ENCODE data around the gene MAML2.

MAML2 gene

GRCh38 chr11:96211436-96211835 lies 131.6 kb downstream of the MAML2 start:
- no peak for DNase-seq (ENCODE audit: low read depth)

DNA sequence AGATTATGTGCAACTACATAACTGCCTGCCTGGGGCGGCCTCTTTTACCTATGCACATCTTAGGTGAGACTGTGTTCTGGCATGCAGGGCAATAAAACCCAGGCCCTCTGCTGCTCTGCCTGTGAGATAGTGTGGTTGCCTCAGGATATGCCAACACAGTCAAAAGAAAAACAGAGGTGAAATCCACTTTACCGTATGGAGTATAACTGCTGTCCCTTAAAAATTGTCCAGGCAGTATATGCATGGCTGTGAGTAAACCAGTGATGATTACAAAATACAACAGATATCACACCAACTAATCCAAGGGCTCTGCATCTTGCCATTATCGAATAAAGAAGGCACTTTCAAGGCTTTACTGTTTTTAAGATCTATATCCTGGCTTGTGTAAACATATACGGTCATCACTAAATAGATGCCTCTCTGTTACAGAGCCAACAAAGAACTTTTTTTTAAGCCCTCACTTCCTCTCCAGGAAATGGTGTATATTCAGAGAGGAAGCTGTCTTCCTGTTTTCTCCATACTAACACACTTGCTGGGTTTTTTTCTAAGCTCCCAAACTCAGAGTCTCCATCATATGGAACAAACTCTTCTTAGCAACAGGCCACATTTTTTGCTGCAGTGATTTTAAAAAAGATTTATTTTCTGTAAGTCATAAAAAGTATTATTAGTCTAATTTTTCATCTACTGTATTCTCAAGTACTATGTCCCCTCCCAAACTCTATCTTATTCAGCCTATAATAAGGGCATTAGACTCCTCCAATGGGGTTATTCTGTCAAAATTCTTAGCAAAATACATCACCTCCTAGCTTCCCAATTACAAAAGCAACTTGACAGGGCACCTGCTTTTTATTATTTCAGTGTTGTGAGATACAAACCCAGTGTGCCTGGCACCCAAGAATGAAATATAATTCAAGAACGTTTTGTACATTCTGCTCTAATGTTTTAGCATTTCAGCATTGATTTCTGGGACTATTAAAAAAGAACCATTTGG lies 135.2 kb downstream of the MAML2 start:
- DNase-seq (ENCODE audit: low read depth), result no peak

GRCh38 chr11:96206955-96207354 lies 136.0 kb downstream of the MAML2 start:
- DNase-seq (ENCODE audit: low read depth), result no peak

- no peak for DNase-seq (ENCODE audit: low read depth)
Observed at GRCh38 chr11:96205460-96205809, 137.6 kb downstream of the MAML2 start.

GRCh38 chr11:96204721-96205459 lies 138.1 kb downstream of the MAML2 start:
- no peak for DNase-seq (ENCODE audit: low read depth)

- no peak for DNase-seq (ENCODE audit: low read depth)
Observed at GRCh38 chr11:96204366-96204659, 138.7 kb downstream of the MAML2 start.

DNA sequence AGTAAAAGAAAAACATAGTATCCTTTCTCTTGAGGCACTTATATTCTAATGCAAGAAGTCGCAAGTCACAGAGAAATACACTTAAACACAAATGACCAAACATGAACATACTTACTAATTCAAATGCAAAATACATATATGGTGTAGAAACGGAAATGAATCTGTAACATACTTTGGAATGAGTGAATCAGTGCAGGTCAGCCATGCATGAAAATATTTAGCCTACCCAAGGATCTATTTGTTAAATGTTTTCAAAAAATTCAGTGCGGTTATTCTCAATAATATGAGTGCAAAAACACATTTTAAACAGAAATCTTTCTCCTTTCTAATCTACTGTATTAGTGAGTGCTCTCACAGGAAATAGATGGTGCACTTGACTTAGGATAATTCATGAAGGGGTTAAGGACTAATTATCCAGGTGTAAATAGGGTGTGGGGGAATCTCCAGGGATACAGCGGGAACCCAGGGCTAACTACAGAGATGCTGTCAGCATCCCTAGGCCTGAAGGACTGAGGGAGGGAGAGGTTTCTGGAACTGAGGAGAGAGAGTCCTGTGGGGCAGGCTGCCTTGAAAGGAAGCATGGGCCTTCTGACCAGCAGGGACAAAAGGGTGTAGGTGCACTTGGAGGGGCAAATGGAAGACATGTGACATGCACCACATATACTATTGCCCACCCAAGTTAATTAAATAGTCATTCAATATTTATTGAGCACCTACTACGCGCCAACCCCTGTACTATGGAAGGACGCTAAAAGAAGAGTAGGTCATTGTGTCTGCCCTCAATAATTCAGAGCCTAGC lies 139.2 kb downstream of the MAML2 start:
- no peak for DNase-seq (ENCODE audit: low read depth)

DNA sequence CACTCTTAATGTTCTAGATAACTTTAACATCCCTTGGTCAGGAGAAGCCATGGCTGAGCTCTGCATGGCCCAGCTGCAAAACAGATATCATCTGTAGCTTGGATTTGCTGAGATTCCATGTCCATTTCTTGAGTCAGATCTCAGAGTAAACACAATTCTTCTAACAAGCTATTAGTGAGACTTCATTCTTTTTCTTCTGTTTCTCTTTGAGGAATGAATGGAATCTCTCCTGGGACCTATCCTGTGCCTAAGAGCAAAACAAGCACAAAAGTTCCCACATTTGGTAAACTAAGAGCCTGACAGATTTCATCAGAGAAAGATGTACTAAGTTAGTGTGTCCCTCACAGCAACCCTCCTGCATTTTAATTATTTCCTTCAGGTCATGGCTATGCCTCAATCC lies 142.8 kb downstream of the MAML2 start:
- DNase-seq (ENCODE audit: low read depth), result no peak

DNA sequence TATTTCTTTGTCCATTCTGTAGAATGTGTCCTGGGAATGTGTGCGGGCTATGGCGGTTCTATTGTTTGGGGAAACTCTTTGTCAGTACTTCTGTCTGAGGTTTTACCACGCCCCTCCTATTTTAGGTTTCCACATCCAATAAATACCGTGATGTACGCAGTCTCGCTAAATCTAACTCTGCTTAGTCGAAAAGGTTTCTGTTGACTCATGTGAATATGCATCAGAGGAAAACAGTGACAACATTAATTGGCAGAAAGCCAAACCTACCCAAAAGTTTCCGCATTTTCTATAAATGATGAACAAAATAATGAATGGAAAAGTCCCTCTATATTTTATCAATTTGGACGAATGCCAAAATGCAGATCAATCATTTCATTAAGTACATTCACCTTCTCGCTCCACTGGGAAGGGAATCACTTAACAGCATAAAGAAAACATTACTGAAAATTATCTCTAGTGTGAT lies 143.4 kb downstream of the MAML2 start:
- DNase-seq (ENCODE audit: low read depth), result no peak

DNA sequence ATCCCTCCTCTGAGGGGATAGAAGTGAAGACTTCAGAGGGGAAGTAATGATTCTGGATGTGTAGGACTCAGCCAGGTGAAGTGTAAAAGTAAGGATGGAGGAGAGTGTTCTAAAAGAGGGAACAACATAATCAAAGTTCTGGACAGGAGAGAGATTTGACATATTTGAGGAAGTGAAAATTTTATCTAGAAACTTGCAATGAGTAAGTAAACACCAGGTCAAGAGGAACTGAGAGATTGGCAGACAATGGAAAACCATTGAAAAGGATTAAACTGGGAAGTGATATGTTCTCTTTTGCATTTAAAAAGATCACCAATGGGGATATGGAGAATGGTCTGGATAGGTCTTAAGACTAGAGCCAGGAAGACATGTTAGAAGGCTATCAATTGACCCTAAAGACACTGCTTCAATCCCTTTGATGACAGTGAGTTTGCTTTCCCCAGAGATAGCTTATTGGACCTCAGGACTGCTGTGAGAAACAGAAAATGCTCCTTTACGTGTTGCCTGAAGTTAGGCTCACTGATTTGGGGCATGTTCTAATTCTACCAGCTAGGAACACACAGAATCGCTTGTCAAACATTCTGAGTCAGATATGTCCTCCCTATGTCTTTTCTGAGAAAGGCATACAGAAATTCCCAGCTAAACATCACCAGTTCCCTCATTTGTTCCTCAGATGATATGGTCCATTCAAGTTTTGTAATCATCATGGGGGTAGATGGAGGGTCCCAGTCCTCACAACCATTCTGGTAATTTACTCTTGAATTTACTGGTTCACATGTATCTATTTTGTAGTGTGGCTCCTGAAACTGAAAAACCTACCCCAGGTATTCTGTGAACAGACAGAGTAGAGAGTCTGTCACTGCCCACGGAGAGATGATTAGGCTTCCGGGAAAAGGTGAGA lies 144.9 kb downstream of the MAML2 start:
- DNase-seq (ENCODE audit: low read depth), result no peak

GRCh38 chr11:96197103-96197502 lies 145.9 kb downstream of the MAML2 start:
- no peak for DNase-seq (ENCODE audit: low read depth)

GRCh38 chr11:96196181-96196662 lies 146.8 kb downstream of the MAML2 start:
- DNase-seq (ENCODE audit: low read depth), result no peak

DNA sequence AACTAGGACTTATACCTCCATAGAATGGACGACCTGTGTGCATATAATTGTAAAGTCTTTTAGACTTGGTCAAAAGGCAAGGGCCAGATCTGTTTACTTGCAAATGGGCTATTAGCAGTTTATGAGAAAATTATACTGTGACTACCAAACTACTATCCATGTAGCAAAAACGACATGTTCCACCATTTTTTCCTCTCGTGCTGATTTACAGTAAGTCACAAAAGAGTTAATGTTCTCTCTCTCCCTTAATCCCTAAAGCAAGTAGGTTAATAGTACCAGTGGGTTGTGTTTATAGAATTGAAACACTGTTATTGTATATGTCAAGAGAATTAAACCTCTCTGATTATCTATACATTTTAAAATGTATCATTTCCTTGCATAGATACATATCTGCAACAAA lies 147.3 kb downstream of the MAML2 start:
- no peak for DNase-seq (ENCODE audit: low read depth)

DNA sequence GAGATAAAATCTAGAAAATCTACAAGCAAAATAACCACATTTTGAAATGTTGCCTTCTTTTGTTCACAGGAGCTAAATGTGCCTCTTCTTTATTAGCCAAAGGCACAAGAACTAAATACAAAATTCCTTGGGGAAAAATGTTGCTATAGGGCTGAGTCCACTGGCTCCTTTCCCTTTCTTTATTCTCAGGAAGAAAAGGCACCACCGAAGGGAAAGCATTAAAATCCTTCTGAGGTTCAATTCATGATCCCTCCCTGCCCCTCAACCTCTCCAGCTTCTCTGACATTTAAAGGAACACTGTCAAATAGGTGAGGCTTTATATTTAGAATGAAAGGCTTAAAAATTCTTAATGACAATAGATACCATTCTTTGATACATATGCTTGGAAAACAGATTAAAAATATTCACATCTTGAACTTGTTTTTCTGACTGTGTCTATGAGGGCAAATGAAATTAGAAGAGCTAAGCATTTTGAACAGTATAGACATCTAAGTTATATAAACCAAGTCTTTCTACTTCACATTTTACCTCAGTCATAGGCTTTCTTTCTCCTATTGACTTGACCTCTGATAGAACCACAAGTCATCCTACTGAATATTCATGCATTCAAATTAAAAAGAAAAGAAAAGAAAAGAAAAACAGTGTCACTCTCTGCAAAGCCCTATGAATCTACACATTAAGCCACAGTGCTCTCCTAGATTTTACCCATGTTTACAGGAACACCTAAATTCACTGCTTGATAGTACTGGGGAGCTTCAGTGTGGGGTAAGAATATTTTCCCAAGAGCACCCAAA lies 148.2 kb downstream of the MAML2 start:
- DNase-seq (ENCODE audit: low read depth), result no peak

DNA sequence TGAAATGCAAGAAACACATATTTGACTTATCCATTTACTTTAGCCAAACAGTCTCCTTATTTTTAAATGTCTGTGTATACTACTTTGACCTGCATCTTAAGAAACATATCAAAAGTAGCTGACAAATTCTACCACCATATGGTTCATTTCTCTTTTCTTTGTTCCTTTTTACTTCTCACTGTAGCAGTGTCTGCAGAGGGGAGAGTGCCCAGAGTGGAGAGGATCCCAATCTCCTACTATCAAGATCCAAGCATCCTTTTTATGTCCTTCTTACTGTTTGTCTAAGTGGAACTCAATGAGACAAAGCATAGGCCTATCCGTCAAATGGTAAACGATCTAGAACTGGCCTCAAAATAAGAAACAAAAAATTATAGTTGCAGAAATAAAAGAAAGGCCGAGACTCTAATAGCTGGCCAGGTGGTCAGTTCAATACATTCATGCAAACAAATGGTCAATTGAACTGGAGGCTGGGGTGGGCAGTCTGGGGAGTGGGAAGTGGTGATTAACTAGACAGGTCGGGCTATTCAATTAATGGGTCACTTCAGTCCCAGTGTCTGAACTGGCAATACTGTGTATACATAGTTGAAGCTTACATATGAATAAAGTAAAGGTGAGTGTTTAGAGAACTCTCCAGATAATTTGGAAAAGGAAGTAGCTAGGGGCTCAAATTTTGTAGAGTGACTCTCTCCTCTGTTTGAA lies 149.1 kb downstream of the MAML2 start:
- no peak for DNase-seq (ENCODE audit: low read depth)

DNA sequence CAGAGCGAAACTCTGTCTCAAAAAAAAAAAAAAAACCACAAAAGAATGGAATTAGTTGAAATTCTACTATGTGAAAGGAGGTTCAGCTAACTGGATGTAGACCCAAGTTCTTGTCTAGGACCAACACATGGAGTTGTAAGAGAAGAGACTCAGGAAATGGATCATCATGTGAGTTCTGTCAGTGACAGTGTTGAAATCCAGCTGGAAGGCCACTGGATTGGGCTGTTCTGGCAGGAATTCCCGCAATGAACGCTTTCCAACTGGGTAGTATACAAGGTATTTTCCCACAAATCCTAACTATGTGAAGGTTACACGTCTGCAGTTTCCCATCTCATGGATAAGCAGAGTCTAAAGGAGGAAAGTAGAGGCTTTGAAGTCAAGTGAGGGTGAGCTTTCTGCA lies 151.2 kb downstream of the MAML2 start:
- no peak for DNase-seq (ENCODE audit: low read depth)

- no peak for DNase-seq (ENCODE audit: low read depth)
Observed at GRCh38 chr11:96189351-96189750, 153.6 kb downstream of the MAML2 start.

GRCh38 chr11:96188243-96189006 lies 154.6 kb downstream of the MAML2 start:
- no peak for DNase-seq (ENCODE audit: low read depth)

DNA sequence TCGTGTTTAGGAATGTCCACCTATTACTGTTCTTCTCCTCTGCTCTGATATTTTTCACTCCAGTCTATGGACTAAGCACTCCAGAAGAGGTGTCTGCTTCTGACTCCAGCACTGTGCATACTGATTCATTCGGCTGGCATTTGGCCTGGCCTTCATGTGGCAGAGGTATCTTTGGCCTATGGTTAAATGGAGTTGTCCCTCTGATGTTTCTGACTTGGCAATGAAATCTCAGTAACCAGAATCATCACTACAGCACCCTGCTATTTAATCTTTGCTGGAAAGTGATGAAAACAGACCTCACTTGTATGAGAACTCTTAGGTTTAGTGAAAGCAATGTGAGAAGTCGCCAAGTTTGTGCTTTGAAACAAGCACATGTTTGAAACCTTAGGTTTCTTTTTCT lies 155.2 kb downstream of the MAML2 start:
- DNase-seq (ENCODE audit: low read depth), result no peak

Measured in stimulated activated CD8-positive, alpha-beta memory T cell treated with anti-CD3 and anti-CD28 coated beads, Interleukin-12 subunit alpha, Interleukin-12 subunit beta, amount 100 ng/mL, for 1 hour (primary cell).